Stimulated activated CD8-positive, alpha-beta memory T cell treated with anti-CD3 and anti-CD28 coated beads, Interleukin-2, amount 100 ng/mL, for 48 hours (primary cell): ENCODE measurements around the gene C1orf141.
"Not testable (repeated sequence)": the region's sequence is repeated elsewhere in the genome, so short reads cannot be mapped to it uniquely, and the experiment has no call there.

Experiments used
- DNase-seq, 2 donors: peaks; one replicate each; pipeline ENCODE4 v3.0.0-alpha.2; 2020; ENCODE audit warnings: low read depth in 2 of 2

Gene C1orf141

GRCh38 chr1:67134695-67135094 lies at the start of gene C1orf141:
TSS of gene C1orf141 (minus strand) at chr1:67134970. CDS start at chr1:67127240, 7,730 bp downstream.
- DNase-seq: no peak

- no peak for DNase-seq
Observed at GRCh38 chr1:67175530-67176087, 40.8 kb upstream of the C1orf141 start.

GRCh38 chr1:67174716-67175284 lies 40.0 kb upstream of the C1orf141 start:
- no peak for DNase-seq

- DNase-seq: no peak
Observed at GRCh38 chr1:67173988-67174387, 39.2 kb upstream of the C1orf141 start.

- DNase-seq: no peak
Observed at GRCh38 chr1:67171978-67172377, 37.2 kb upstream of the C1orf141 start.

GRCh38 chr1:67171574-67171955 lies 36.8 kb upstream of the C1orf141 start:
- no peak for DNase-seq

- DNase-seq: no peak
Observed at GRCh38 chr1:67170751-67171573, 36.2 kb upstream of the C1orf141 start.

GRCh38 chr1:67169932-67170331 lies 35.2 kb upstream of the C1orf141 start:
- no peak for DNase-seq

- DNase-seq: no peak
Observed at GRCh38 chr1:67169496-67169895, 34.7 kb upstream of the C1orf141 start.

- DNase-seq: no peak
Observed at GRCh38 chr1:67166196-67166595, 31.4 kb upstream of the C1orf141 start, which contains the start of gene IL23R. TSS of gene IL23R (plus strand) at chr1:67166454. CDS start at chr1:67168121, 1,667 bp downstream.

- no peak for DNase-seq
Observed at GRCh38 chr1:67165468-67166041, 30.8 kb upstream of the C1orf141 start.

GRCh38 chr1:67162954-67163353 lies 28.2 kb upstream of the C1orf141 start:
- peak in 1 of 2 donors; percentile 33 for DNase-seq

- no peak for DNase-seq
Observed at GRCh38 chr1:67159233-67159632, 24.5 kb upstream of the C1orf141 start.

GRCh38 chr1:67158401-67158800 lies 23.6 kb upstream of the C1orf141 start:
- DNase-seq: no peak

GRCh38 chr1:67150931-67151330 lies 16.2 kb upstream of the C1orf141 start:
- DNase-seq: no peak

- DNase-seq: no peak
Observed at GRCh38 chr1:67149179-67149770, 14.5 kb upstream of the C1orf141 start.

- DNase-seq: no peak
Observed at GRCh38 chr1:67148516-67149178, 13.9 kb upstream of the C1orf141 start.

GRCh38 chr1:67147973-67148372 lies 13.2 kb upstream of the C1orf141 start:
- DNase-seq: not testable (repeated sequence)

GRCh38 chr1:67146539-67146938 lies 11.8 kb upstream of the C1orf141 start:
- no peak for DNase-seq

- no peak for DNase-seq
Observed at GRCh38 chr1:67146101-67146500, 11.3 kb upstream of the C1orf141 start.

- DNase-seq: no peak
Observed at GRCh38 chr1:67144696-67145095, 9.9 kb upstream of the C1orf141 start.

- DNase-seq: no peak
Observed at GRCh38 chr1:67143966-67144365, 9.2 kb upstream of the C1orf141 start.
